Neural crest cell (in vitro differentiated cells): Measurements from ENCODE around the gene PRKCA. TPM values are rescaled to one million over a fixed set of nuclear protein-coding genes. Genes with fewer than 3 reads are reported as not detected.

Experiments
- DNase-seq: peaks from one replicate; pipeline ENCODE4 v3.0.0; 2021; ENCODE audit warnings: low read depth, mixed read lengths, low spot score
- H3K27ac Mint-ChIP-seq: one replicate; pipeline ENCODE4 v1.8.0; 2021; ENCODE audit warnings: mild to moderate bottlenecking, mixed read lengths; ENCODE audit not compliant: unreplicated experiment
- H3K27me3 Mint-ChIP-seq: 2 replicates; pipeline ENCODE4 v1.8.0; 2021; ENCODE audit warnings: low read depth, mild to moderate bottlenecking, mixed read lengths
- H3K36me3 Mint-ChIP-seq: 2 replicates; pipeline ENCODE4 v1.8.0; 2021; ENCODE audit warnings: low read depth, mild to moderate bottlenecking, mixed read lengths
- H3K4me1 Mint-ChIP-seq: 2 replicates; pipeline ENCODE4 v1.8.0; 2021; ENCODE audit warnings: mixed read lengths
- H3K4me3 Mint-ChIP-seq: one replicate; pipeline ENCODE4 v1.8.0; 2021; ENCODE audit warnings: mild to moderate bottlenecking, mixed read lengths
- H3K9me3 Mint-ChIP-seq: 2 replicates; pipeline ENCODE4 v1.8.0; 2021; ENCODE audit warnings: mixed read lengths
- total RNA-seq: library from RNA; stranded (reverse); gene quantifications from 2 replicates; pipeline ENCODE4 v1.2.1, GENCODE V29; 2021
- TF ChIP-seq, protein P1 (sequence below): fragments of 200-600 bp; sonication (generic); conservative IDR thresholded peaks from 2 replicates; pipeline ENCODE4 v1.5.0; 2021; ENCODE audit warnings: antibody characterized with exemption, mild to moderate bottlenecking

The PRKCA gene
- total RNA-seq, 1 donor from 2014 or later, result 22.7 TPM

DNA sequence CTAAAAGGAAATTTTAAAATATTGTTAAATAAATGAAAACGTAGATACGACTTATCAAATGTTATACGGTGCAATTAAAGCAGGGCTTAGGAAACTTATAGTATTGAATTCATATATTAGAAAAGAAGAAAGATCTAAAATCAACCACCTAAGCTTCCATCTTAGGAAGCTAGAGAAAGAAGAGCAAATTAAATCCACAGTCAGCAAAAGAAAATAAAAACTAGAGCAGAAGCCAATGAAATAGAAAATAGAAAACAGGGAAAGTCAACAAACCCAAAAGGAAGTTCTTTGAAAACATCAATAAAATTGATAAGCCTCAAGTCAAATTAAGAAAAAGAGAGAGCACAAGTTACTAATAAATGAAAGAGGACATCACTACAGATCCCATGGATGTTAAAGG is 457.9 kb downstream of the PRKCA start:
- Mint-ChIP-seq H3K36me3 (peaks cover 4% of the 10 kb centered on the region), H3K9me3 (no peaks in the 10 kb centered on the region), H3K4me3 (no peak overlapping the region), H3K27me3 (no peaks in the 10 kb centered on the region), H3K4me1 (peaks cover 3% of the 10 kb centered on the region), H3K27ac (no peak overlapping the region)
- DNase-seq, result no peak
- TF ChIP-seq, protein P1, sequence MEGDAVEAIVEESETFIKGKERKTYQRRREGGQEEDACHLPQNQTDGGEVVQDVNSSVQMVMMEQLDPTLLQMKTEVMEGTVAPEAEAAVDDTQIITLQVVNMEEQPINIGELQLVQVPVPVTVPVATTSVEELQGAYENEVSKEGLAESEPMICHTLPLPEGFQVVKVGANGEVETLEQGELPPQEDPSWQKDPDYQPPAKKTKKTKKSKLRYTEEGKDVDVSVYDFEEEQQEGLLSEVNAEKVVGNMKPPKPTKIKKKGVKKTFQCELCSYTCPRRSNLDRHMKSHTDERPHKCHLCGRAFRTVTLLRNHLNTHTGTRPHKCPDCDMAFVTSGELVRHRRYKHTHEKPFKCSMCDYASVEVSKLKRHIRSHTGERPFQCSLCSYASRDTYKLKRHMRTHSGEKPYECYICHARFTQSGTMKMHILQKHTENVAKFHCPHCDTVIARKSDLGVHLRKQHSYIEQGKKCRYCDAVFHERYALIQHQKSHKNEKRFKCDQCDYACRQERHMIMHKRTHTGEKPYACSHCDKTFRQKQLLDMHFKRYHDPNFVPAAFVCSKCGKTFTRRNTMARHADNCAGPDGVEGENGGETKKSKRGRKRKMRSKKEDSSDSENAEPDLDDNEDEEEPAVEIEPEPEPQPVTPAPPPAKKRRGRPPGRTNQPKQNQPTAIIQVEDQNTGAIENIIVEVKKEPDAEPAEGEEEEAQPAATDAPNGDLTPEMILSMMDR, result no peak

DNA sequence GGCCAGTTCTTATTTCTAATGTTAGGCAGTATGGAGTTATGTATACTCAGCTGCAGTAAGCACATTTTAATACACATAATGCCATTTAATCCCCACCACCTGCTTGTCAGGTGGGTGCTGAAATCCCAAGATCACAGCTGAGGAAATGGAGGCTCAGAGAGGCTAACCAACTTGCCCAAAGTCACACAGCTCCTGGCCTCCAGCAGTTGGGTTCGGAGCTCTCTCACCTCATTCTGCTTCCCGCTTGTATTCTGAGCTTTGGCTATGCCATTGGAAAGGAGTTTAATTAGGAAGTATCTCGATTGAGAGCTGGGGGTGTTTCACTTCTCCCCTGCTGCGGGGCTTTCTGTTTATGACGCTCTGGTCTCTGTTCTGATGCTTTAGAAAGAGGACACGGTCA is 459.9 kb downstream of the PRKCA start:
- H3K36me3 Mint-ChIP-seq, result peaks cover 3% of the 10 kb centered on the region
- no peaks in the 10 kb centered on the region for H3K27me3 Mint-ChIP-seq
- no peak for DNase-seq
- no peaks in the 10 kb centered on the region for H3K9me3 Mint-ChIP-seq
- TF ChIP-seq, protein P1, result no peak
- H3K4me3 Mint-ChIP-seq, result no peak overlapping the region
- peaks cover under 1% of the 10 kb centered on the region for H3K4me1 Mint-ChIP-seq
- H3K27ac Mint-ChIP-seq, result no peak overlapping the region

DNA sequence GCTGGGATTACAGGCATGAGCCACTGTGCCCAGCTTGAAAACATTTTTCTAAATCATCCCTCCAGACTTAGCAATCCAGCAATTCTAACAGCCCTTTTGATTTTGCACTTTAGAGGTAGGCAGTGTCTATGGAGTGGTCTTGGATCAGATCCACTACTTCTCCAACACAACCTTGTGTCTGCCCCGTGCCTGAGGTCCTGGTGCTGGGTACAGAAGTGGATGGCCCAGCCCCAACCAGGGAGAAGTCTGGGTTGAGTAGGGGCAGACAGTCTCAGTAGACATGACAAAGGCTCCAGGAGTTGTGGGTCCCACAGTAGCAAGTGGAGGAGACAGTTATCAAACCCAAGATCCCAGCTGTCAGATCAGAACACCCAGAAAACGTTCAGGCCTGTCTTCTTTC is 460.6 kb downstream of the PRKCA start:
- H3K27ac Mint-ChIP-seq, result no peak overlapping the region
- TF ChIP-seq, protein P1, result no peak
- no peak overlapping the region for H3K4me3 Mint-ChIP-seq
- H3K4me1 Mint-ChIP-seq, result no peaks in the 10 kb centered on the region
- no peaks in the 10 kb centered on the region for H3K27me3 Mint-ChIP-seq
- no peaks in the 10 kb centered on the region for H3K9me3 Mint-ChIP-seq
- H3K36me3 Mint-ChIP-seq, result peaks cover 2% of the 10 kb centered on the region
- no peak for DNase-seq

DNA sequence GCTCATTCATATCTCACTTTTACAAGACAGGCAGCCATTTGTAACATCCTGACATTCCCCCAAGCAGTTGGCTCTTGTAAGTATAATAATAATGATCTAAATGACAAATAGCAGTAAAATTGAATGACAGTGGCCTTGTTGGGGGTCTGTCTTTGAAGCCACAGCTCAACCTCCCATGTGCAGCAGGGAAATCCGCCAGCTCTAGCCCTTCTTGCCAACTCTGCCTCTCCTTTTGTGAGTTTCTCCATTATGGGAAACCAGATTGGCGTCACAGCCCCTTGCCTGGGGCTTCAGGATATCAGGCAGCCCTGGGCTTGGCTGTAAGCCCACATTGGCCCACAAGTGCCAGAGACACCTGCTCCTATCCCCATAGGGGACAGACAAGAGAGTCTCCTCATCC is 462.1 kb downstream of the PRKCA start:
- TF ChIP-seq, protein P1, result no peak
- H3K27me3 Mint-ChIP-seq, result no peaks in the 10 kb centered on the region
- no peak overlapping the region for H3K27ac Mint-ChIP-seq
- no peaks in the 10 kb centered on the region for H3K4me1 Mint-ChIP-seq
- DNase-seq, result no peak
- no peak overlapping the region for H3K4me3 Mint-ChIP-seq
- H3K9me3 Mint-ChIP-seq, result no peaks in the 10 kb centered on the region
- no peaks in the 10 kb centered on the region for H3K36me3 Mint-ChIP-seq

DNA sequence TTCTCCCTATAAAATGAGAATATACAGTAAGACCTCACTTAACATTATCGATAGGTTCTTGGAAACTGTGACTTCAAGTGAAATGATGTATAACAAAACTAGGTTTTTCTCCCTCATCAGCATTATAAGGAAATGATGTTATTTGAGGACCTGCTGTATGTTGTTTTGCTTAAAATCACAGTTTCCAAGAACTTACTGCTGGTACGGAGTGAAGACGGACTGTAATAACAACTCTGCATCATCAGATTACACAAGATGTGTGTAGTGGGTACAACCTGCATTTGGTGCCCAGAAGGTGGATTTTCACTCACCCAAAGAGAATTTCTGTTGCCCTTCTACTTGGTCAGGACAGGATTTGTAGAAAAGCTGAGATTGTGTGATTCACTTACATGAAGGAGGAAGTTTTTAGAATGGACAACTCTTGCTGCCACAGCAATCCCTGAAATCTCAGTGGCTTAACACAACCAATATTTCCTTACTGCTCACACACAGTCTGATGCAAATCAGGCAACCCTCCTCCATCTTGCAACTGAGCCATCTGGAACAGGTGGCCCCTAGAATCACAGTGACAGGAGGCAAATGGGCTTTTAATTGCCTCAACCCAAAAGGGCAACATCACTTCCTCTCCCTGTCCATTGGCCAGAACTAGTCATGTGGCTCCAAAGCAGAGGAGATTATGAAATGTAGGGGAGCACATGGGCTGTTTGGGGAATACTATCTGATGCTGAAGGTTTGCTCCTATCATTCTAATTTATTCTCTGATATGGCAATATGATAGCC is 464.9 kb downstream of the PRKCA start:
- TF ChIP-seq, protein P1, result no peak
- Mint-ChIP-seq H3K4me3 (no peak overlapping the region), H3K27ac (no peak overlapping the region)

More for the DNA sequence above, 464.9 kb downstream of the PRKCA start:
- no peaks in the 10 kb centered on the region for H3K27me3 Mint-ChIP-seq
- H3K36me3 Mint-ChIP-seq, result no peaks in the 10 kb centered on the region
- no peaks in the 10 kb centered on the region for H3K9me3 Mint-ChIP-seq
- H3K4me1 Mint-ChIP-seq, result no peaks in the 10 kb centered on the region
- DNase-seq, result no peak
